A549 (cell line): Measurements from ENCODE around the gene MRPL42. TPM values are rescaled to one million over a fixed set of nuclear protein-coding genes. Genes with fewer than 3 reads are reported as not detected.

Source experiments
- ATAC-seq, 2 experiments: fragments of 200-7000 bp in 1 of 2; fragments of >200 bp in 1 of 2; cut with Nextera tagmentation in 1 of 2; cut with Tn5 transposase in 1 of 2; 3 replicates each; pipeline versions ENCODE4 v1.8.0 to v1.9.1; 2018 to 2020; ENCODE audit warnings: mild to moderate bottlenecking in 1 of 2, moderate library complexity in 1 of 2
- CTCF ChIA-PET: fragments of 300-600 bp; sonication (Branson Sonifier 250); formaldehyde crosslinking; extraction: SDS; loops from one replicate; lab custom pipeline; 2021; ENCODE audit warnings: antibody characterized with exemption, inconsistent platforms; lab: Yijun Ruan, JAX
- POLR2A ChIA-PET: fragments of 350-600 bp; formaldehyde crosslinking; extraction: SDS; loops from one replicate; lab custom pipeline; 2021; ENCODE audit warnings: antibody characterized with exemption, inconsistent platforms; lab: Yijun Ruan, JAX
- DNase-seq, 2 experiments: peaks; one replicate each; pipeline versions ENCODE4 v3.0.0 to v3.0.0-alpha.2; 2011 to 2016; ENCODE audit warnings: low read depth in 1 of 2, low spot score in 1 of 2
- FAIRE-seq: peaks from 2 replicates; lab custom pipeline; 2011; peaks lifted over from hg19 to GRCh38; lab: Jason Lieb, UNC
- H3K27ac ChIP-seq, 2 experiments: fragments of >200 bp; sonication (Bioruptor Twin); formaldehyde crosslinking; 3 replicates each; pipeline ENCODE4 v1.5.1; 2016 to 2017
- H3K4me1 ChIP-seq: fragments of >200 bp; sonication (Bioruptor Twin); formaldehyde crosslinking; 3 replicates; pipeline ENCODE4 v1.6.1; 2016
- H3K4me2 ChIP-seq: fragments of >200 bp; sonication (Bioruptor Twin); formaldehyde crosslinking; 3 replicates; pipeline ENCODE4 v1.6.1; 2016
- H3K4me3 ChIP-seq: fragments of >200 bp; sonication (Bioruptor Twin); formaldehyde crosslinking; 3 replicates; pipeline ENCODE4 v1.5.1; 2016
- H3K9me3 ChIP-seq: fragments of >200 bp; sonication (Bioruptor Twin); formaldehyde crosslinking; 3 replicates; pipeline ENCODE4 v1.6.1; 2016
- BHLHE40 ChIP-seq: IDR thresholded peaks from 2 replicates; pipeline ENCODE4 v1.6.1; 2012; ENCODE audit warnings: low read depth, low read length, inconsistent platforms
- CBX2 ChIP-seq: fragments of 200-600 bp; sonication (generic); IDR thresholded peaks from 2 replicates; pipeline ENCODE4 v1.6.1; 2016; ENCODE audit warnings: low read depth, mild to moderate bottlenecking, borderline replicate concordance
- CBX8 ChIP-seq: fragments of 200-600 bp; sonication (generic); IDR thresholded peaks from 2 replicates; pipeline ENCODE4 v1.6.1; 2016
- CHD2 ChIP-seq: fragments of 150-350 bp; IDR thresholded peaks from 2 replicates; pipeline ENCODE4 v1.6.1; 2014; ENCODE audit warnings: low read length; ENCODE audit not compliant: partially characterized antibody
- CHD4 ChIP-seq: fragments of 200-600 bp; sonication (generic); IDR thresholded peaks from 2 replicates; pipeline ENCODE4 v1.6.1; 2016; ENCODE audit warnings: antibody characterized with exemption, mild to moderate bottlenecking, borderline replicate concordance
- E2F6 ChIP-seq: IDR thresholded peaks from 2 replicates; pipeline ENCODE4 v1.6.1; 2012; ENCODE audit warnings: low read depth, borderline replicate concordance
- EHMT2 ChIP-seq: fragments of 200-600 bp; sonication (generic); IDR thresholded peaks from 2 replicates; pipeline ENCODE4 v1.6.1; 2016; ENCODE audit warnings: antibody characterized with exemption, low read depth, mild to moderate bottlenecking, moderate library complexity
- ELK1 ChIP-seq: fragments of 150-350 bp; IDR thresholded peaks from 2 replicates; pipeline ENCODE4 v1.6.1; 2014; ENCODE audit warnings: low read depth, mild to moderate bottlenecking, low read length
- EP300 ChIP-seq, 2 experiments: fragments of >200 bp; sonication (Bioruptor Twin); formaldehyde crosslinking; IDR thresholded peaks; 2 replicates in 1 of 2; 3 replicates in 1 of 2; pipeline ENCODE4 v1.6.1; 2016 to 2017
- FOSB ChIP-seq: fragments of 250-450 bp; sonication (Bioruptor Pico); IDR thresholded peaks from 2 replicates; pipeline ENCODE4 v1.5.0; 2020; ENCODE audit warnings: mild to moderate bottlenecking, moderate library complexity
- FOXS1 ChIP-seq: fragments of 250-450 bp; sonication (Bioruptor Pico); IDR thresholded peaks from 2 replicates; pipeline ENCODE4 v1.5.0; 2020; ENCODE audit warnings: mild to moderate bottlenecking, moderate library complexity
- GATA3 ChIP-seq: IDR thresholded peaks from 2 replicates; pipeline ENCODE4 v1.6.1; 2012; ENCODE audit warnings: borderline replicate concordance
- HDAC2 ChIP-seq: fragments of 200-600 bp; sonication (generic); IDR thresholded peaks from 2 replicates; pipeline ENCODE4 v1.6.1; 2016
- HES2 ChIP-seq: fragments of >200 bp; sonication (Bioruptor Twin); formaldehyde crosslinking; IDR thresholded peaks from 2 replicates; pipeline ENCODE4 v1.6.1; 2016
- HMGXB4 ChIP-seq: fragments of 250-450 bp; sonication (Bioruptor Pico); IDR thresholded peaks from 2 replicates; pipeline ENCODE4 v1.5.0; 2021; ENCODE audit warnings: mild to moderate bottlenecking, moderate library complexity, borderline replicate concordance
- HOXB5 ChIP-seq: fragments of 250-450 bp; sonication (Bioruptor Pico); IDR thresholded peaks from 2 replicates; pipeline ENCODE4 v1.5.0; 2020; ENCODE audit warnings: mild to moderate bottlenecking, moderate library complexity
- JUNB ChIP-seq: fragments of >200 bp; sonication (Bioruptor Twin); formaldehyde crosslinking; IDR thresholded peaks from 2 replicates; pipeline ENCODE4 v1.6.1; 2016
- MYC ChIP-seq: IDR thresholded peaks from 2 replicates; pipeline ENCODE4 v1.6.1; 2012; ENCODE audit warnings: mild to moderate bottlenecking, inconsistent platforms, low read length, improper control_type of control experiment, borderline replicate concordance
- NR3C1 ChIP-seq: fragments of >200 bp; sonication (Bioruptor Twin); formaldehyde crosslinking; IDR thresholded peaks from 3 replicates; pipeline ENCODE4 v1.6.1; 2017
- PBX3 ChIP-seq: IDR thresholded peaks from 2 replicates; pipeline ENCODE4 v1.6.1; 2012
- POLR2A ChIP-seq: IDR thresholded peaks from 2 replicates; pipeline ENCODE4 v1.6.1; 2012; ENCODE audit warnings: mild to moderate bottlenecking, low read length
- POLR2AphosphoS2 ChIP-seq: conservative IDR thresholded peaks from 2 replicates; pipeline ENCODE4 v1.6.1; 2012; ENCODE audit warnings: low read length, improper control_type of control experiment, inconsistent platforms
- RAD21 ChIP-seq, 2 experiments: fragments of >200 bp in 1 of 2; sonication (Bioruptor Twin) in 1 of 2; formaldehyde crosslinking in 1 of 2; IDR thresholded peaks in 1 of 2; conservative IDR thresholded peaks in 1 of 2; 2 replicates in 1 of 2; 3 replicates in 1 of 2; pipeline ENCODE4 v1.6.1; 2012 to 2018; ENCODE audit warnings: inconsistent platforms in 1 of 2
- RCOR1 ChIP-seq: fragments of 150-350 bp; IDR thresholded peaks from 2 replicates; pipeline ENCODE4 v1.6.1; 2014; ENCODE audit warnings: antibody characterized with exemption, low read length, low read depth
- RFX5 ChIP-seq: fragments of 450-650 bp; IDR thresholded peaks from 2 replicates; pipeline ENCODE4 v1.7.1; 2014; ENCODE audit warnings: antibody characterized with exemption, mild to moderate bottlenecking, moderate library complexity
- TFCP2L1 ChIP-seq: fragments of 250-450 bp; sonication (Bioruptor Pico); IDR thresholded peaks from 2 replicates; pipeline ENCODE4 v1.5.0; 2021; ENCODE audit warnings: mild to moderate bottlenecking
- ZC3H11A ChIP-seq: fragments of 450-650 bp; IDR thresholded peaks from 2 replicates; pipeline ENCODE4 v1.6.1; 2014; ENCODE audit warnings: antibody characterized with exemption, mild to moderate bottlenecking
- ZSCAN20 ChIP-seq: fragments of 250-450 bp; sonication (Bioruptor Pico); IDR thresholded peaks from 2 replicates; pipeline ENCODE4 v1.8.0; 2022; ENCODE audit warnings: mild to moderate bottlenecking, moderate library complexity
- WGBS: methylation state at CpG from one replicate; pipeline ENCODE4 v1.1.6; 2017; ENCODE audit errors: missing lambda C conversion rate; 5-methylcytosine and 5-hydroxymethylcytosine counted together
- polyA plus RNA-seq, 4 experiments: library from polyadenylated mRNA; depleted of rRNA in 3 of 4; stranded (reverse); fragments of >200 nt; fragmentation: RNase III in 1 of 4; extraction: RNeasy Plus Mini Kit Qiagen cat#74134 plus additional on column Dnase treatment in 1 of 4; gene quantifications; 2 replicates in 3 of 4; 3 replicates in 1 of 4; pipeline ENCODE4 v1.2.3, GENCODE V29; 2011 to 2017
- TF ChIP-seq, protein P1 (sequence below): fragments of 450-650 bp; IDR thresholded peaks from 2 replicates; pipeline ENCODE4 v1.6.1; 2014; ENCODE audit warnings: antibody characterized with exemption

MRPL42 gene
- polyA plus RNA-seq, 2 of the 4 experiments (the other 2 are of a cell fraction), result 73.6 to 201 TPM

GRCh38 chr12:93536766-93537488 lies 69.6 kb downstream of the MRPL42 start:
- POLR2A ChIA-PET, result interaction anchor here (0.5 kb wide), 1 partner anchor 300 kb away, joined by 3 read pairs; no protein-coding TSS in a partner anchor
- H3K9me3 ChIP-seq, result no peaks in the 10 kb centered on the region
- CTCF ChIA-PET, result interaction anchor here (1.2 to 2.1 kb wide), 6 partner anchors 9 to 565 kb away, joined by 3 to 13 read pairs (median 7); no protein-coding TSS in a partner anchor
- no peak overlapping the region for H3K4me3 ChIP-seq
- ATAC-seq, result no peak
- no peak for DNase-seq
- no peak overlapping the region for H3K4me2 ChIP-seq
- no peak overlapping the region for H3K27ac ChIP-seq
- H3K4me1 ChIP-seq, result no peaks in the 10 kb centered on the region
- 81% methylated on average over 5 of the region's 5 CpGs for WGBS
- no peak for TF ChIP-seq TFCP2L1 (CRISPR knock-in tag)
- TF ChIP-seq MYC, result no peak
- TF ChIP-seq HMGXB4 (CRISPR knock-in tag), result no peak
- no peak for TF ChIP-seq BHLHE40
- TF ChIP-seq ZC3H11A, result no peak
- no peak for TF ChIP-seq HES2
- no peak for TF ChIP-seq EHMT2
- TF ChIP-seq NR3C1, result no peak
- TF ChIP-seq, protein P1, sequence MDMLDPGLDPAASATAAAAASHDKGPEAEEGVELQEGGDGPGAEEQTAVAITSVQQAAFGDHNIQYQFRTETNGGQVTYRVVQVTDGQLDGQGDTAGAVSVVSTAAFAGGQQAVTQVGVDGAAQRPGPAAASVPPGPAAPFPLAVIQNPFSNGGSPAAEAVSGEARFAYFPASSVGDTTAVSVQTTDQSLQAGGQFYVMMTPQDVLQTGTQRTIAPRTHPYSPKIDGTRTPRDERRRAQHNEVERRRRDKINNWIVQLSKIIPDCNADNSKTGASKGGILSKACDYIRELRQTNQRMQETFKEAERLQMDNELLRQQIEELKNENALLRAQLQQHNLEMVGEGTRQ, result no peak
- no peak for TF ChIP-seq GATA3
- no peak for TF ChIP-seq EP300 (IDR thresholded peaks at IDR 0.05)
- no peak for TF ChIP-seq RFX5
- TF ChIP-seq ZSCAN20, result no peak
- no peak for TF ChIP-seq E2F6
- FAIRE-seq, result no peak

DNA sequence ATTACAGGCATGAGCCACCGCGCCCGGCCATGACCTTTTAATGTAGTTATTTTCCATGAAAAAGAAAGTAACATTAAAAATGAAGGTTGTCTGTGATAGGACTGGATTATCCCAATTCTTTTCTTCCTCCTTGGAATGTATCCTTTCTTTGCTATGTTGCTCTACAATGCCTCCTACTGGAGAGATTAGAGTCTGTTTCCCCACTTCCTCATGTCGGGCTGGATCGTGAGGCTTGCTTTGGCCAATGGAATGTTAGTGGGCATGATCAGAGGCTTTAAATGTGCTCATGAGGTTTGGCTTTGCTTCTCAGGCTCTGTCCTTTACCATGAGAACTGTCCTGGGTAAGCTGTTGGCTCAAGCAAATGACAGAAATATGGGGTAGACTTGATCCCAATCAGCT lies 70.5 kb downstream of the MRPL42 start:
- Histone ChIP-seq H3K4me3 (no peak overlapping the region), H3K4me2 (no peak overlapping the region), H3K4me1 (no peaks in the 10 kb centered on the region), H3K27ac (no peak overlapping the region), H3K9me3 (no peaks in the 10 kb centered on the region)
- ATAC-seq (no peak), DNase-seq (no peak), FAIRE-seq (no peak)
- TF ChIP-seq FOXS1 (CRISPR knock-in tag) (no peak), PBX3 (no peak), JUNB (no peak), CBX8 (no peak), ZSCAN20 (no peak), HDAC2 (no peak), RCOR1 (no peak), CBX2 (no peak), POLR2A (no peak), POLR2AphosphoS2 (no peak), FOSB (CRISPR knock-in tag) (no peak), EHMT2 (no peak), EP300 (IDR thresholded peaks at IDR 0.05) (no peak), RAD21 (conservative IDR thresholded peaks at IDR 0.05 in 1 of 2, IDR thresholded peaks at IDR 0.05 in 1 of 2) (no peak), CHD2 (no peak), ELK1 (no peak), CHD4 (no peak), HOXB5 (CRISPR knock-in tag) (no peak), HES2 (no peak)
- POLR2A ChIA-PET, result no interaction called here
- CTCF ChIA-PET, result interaction anchor here (1.6 to 2.1 kb wide), 4 partner anchors 10 to 564 kb away, joined by 5 to 13 read pairs (median 9); no protein-coding TSS in a partner anchor
- WGBS, result 93% methylated on average over 5 of the region's 5 CpGs
